GM10266 (cell line): ENCODE measurements around the gene DCX.

ENCODE experiments used
- DNase-seq: peaks from one replicate; pipeline ENCODE4 v3.0.0; 2012; ENCODE audit errors: extremely low spot score
- CTCF ChIP-seq: IDR thresholded peaks from 2 replicates; pipeline ENCODE4 v1.5.1; 2012; ENCODE audit warnings: mild to moderate bottlenecking, low read depth; ENCODE audit not compliant: control insufficient read depth, insufficient read depth; ENCODE audit errors: missing control alignments

The DCX gene

GRCh38 chrX:111322231-111322855 is 89.6 kb downstream of the DCX start:
- no peak for DNase-seq
- no peak for TF ChIP-seq CTCF

DNA sequence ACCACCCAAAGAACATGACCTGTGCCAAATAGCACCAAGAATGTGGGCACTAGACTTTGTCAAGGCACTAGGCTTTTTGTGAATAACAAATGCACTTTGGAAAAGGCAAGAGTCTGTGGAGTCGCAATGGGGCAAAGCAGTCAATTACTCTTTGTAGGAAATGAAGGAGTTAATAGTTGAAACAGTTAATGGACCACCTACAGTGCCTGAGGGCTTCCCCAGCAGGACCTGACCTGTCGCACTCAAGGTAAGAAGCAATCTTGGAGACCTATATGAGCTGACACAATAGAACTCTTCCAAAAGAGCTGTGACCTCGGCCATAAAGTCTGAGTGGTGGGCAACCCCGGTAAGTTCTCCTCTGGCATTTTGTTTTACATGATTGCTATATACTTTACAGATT is 92.5 kb downstream of the DCX start:
- TF ChIP-seq CTCF, result no peak
- no peak for DNase-seq

DNA sequence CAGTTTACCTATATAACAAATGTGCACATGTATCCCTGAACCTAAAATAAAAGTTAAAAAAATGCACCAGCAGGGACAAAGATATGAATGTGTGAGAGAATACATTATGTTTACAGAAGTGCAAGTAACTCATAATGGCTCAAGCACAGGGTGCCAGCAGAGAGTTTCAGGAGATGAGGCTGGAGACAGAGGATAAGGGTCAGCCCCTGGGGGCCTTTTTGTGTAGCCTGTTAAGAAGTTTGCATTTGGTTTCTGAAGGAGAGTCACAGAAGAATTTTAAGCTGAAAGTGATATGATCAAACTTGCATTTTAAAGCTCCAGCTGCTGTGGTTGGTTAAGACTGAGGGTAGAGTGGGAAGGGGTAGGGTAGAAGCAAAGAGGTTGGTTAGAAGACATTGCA is 93.1 kb downstream of the DCX start:
- TF ChIP-seq CTCF, result no peak
- no peak for DNase-seq

GRCh38 chrX:111309083-111309482 is 102.9 kb downstream of the DCX start:
- DNase-seq, result no peak
- no peak for TF ChIP-seq CTCF

DNA sequence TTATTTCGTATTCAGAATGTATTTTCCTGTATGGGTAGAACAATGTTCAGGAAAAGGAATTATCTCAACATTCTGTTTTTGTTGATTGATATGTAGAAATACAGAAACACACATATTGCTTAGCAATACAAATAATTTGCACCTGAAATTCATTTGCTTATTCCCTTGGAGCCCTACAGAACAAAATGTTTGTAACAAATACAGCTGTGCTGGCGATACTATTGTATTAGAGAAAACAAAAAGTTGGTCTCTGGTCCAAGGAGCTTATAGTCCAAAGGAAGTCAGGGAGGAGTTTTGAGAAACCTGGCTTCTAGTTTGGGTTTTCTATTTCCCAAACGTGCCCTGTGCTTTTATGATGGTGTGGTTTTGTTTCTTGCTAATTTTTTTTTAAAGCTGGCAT is 104.0 kb downstream of the DCX start:
- DNase-seq, result no peak
- no peak for TF ChIP-seq CTCF

DNA sequence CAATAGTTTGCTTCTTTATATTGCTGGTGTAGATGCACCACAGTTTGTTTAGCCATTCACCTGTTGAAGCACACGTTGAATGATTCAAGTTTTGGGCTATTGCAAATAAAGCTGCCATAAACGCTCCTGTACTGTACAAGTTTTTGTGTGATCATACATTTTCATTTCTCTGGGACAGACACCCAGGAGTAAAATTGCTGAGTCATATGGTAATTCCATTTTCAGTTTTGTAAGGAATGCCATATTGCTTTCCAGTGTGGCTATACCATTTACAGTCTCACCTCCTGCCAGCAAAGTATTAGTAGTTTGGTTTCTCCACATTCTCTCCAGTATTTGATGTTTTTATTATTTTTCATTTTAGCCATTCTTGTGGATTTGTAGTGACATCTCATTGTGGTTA is 109.7 kb downstream of the DCX start:
- TF ChIP-seq CTCF, result no peak
- no peak for DNase-seq

DNA sequence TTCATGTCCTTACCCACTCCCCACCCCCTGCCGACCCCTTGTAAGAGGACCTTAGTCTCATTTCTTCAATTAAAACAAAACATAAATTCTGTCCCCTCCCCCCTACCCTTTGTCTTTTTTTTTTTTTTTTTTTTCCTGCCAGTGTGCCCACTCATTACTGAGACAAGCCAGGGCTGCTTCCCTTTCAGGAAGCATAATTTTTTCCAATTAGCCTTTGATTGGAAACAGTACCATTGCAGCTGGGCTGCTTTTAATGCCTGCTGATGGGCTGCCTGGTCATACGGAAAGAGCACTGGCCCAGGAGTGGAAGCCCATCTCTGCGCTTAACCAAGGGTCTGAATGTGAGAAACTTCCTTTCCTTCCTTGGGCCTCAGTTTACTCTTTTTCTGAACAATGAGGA is 123.2 kb downstream of the DCX start:
- no peak for DNase-seq
- TF ChIP-seq CTCF, result no peak
